Frontal cortex (tissue), 4 donors: ENCODE results near the gene CCR4. TPM values are rescaled to one million over a fixed set of nuclear protein-coding genes. Genes with fewer than 3 reads are reported as not detected.
"Not testable (repeated sequence)": the region's sequence is repeated elsewhere in the genome, so short reads cannot be mapped to it uniquely, and the experiment has no call there.

Experiments
- DNase-seq, 2 donors: peaks; one replicate each; pipeline ENCODE4 v3.0.0; 2012; ENCODE audit warnings: low spot score in 2 of 2
- FAIRE-seq: peaks from 2 replicates; lab custom pipeline; 2012; peaks lifted over from hg19 to GRCh38; lab: Jason Lieb, UNC
- total RNA-seq: library from RNA; depleted of rRNA; stranded (reverse); fragments of >200 nt; gene quantifications from one replicate; pipeline ENCODE4 v1.2.3, GENCODE V29; 2014
- donor health status: control.
- donor health status: control.
- donor health status: control.

CCR4 gene
- under 0.01 TPM for total RNA-seq

- DNase-seq, result no peak
- FAIRE-seq, result no peak
Observed at GRCh38 chr3:32951410-32951811, at the start of gene CCR4. TSS of gene CCR4 (plus strand) at chr3:32951644. CDS start at chr3:32953423, 1,779 bp downstream.

- FAIRE-seq, DNase-seq: not testable (repeated sequence)
Observed at GRCh38 chr3:32902887-32903371, 48.5 kb upstream of the CCR4 start.

DNA sequence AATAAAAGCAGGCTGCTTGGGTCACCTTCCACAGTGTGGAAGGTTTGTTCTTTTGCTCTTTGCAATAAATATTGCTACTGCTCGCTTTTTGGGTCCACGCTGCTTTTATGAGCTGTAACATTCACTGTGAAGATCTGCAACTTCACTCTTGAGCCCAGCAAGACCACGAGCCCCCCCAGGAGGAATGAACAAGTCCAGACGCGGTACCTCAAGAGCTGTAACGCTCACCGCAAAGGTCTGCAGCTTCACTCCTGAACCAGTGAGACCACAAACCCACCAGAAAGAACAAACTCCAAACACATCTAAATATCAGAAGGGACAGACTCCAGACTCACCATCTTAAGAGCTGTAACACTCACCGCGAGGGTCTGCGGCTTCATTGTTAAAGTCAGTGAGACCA lies 47.5 kb upstream of the CCR4 start:
- DNase-seq (no peak), FAIRE-seq (no peak)

DNA sequence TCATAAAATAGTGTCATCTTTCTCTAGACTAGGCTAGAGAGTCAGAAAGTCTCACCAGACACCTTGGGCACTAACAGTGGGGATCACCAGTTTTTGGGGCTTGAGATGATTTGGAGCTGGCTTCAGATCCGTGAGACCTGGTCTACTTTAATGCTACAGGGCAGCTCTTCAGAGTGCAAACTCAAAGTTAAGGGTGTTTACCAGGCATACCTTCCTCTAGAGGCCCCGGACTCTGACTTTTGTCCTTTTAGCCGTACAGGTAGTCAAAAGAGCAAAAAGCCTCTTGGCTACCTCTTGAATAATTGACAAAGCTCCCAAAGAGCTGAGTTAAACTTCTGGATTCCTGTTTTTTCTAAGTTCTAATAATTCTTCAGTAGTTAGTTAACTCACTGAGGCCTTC lies 41.4 kb upstream of the CCR4 start:
- FAIRE-seq, result no peak
- DNase-seq, result no peak

GRCh38 chr3:32910954-32911353 lies 40.5 kb upstream of the CCR4 start:
- FAIRE-seq, result no peak

DNA sequence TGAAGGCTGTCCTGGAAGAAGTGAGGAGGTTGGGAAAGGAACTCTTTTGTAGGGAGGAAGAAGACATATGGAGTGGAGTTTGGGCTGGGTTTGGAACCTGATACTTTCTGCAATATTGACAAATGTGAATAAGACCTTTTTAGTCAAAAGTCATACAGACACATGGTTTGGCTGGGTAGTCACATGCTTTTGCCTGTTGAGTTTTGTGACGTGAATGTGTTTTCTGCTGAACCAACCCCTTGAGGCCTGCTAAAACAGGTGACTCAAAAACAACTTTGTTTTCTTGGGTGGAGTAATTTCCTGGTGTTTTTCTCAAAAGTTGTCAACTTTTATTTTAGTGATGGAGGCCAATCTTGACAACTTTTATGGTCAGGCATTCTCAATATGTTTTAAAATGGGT lies 39.4 kb upstream of the CCR4 start:
- DNase-seq, result no peak
- FAIRE-seq, result no peak

More at GRCh38 chr3:32910954-32911353, 40.5 kb upstream of the CCR4 start:
- DNase-seq, result no peak

- DNase-seq (no peak), FAIRE-seq (no peak)
Observed at GRCh38 chr3:32913790-32914446, 37.5 kb upstream of the CCR4 start.

DNA sequence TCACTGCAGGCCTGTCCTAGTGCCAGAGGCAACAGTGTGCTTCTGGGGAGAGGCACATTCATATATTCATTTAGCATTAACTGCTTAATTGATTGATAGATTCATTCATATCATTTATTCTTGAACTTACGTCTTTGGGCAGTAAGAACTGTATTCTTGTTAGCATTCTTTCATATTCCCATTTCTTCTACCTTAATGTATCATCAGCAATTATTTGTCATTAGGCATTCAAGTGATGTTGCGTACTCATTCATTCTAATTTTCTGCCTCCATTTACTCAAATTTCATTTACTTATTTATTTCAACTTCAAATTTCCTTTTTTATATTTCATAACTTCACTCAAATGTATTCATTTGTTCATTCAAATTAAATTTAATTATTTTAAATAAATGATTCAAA lies 31.5 kb upstream of the CCR4 start:
- no peak for FAIRE-seq
- DNase-seq, result no peak

- no peak for DNase-seq
- FAIRE-seq, result no peak
Observed at GRCh38 chr3:32922078-32922477, 29.4 kb upstream of the CCR4 start.

GRCh38 chr3:32930161-32930560 lies 21.3 kb upstream of the CCR4 start:
- DNase-seq (no peak), FAIRE-seq (no peak)

- FAIRE-seq, DNase-seq: not testable (repeated sequence)
Observed at GRCh38 chr3:32931273-32931672, 20.2 kb upstream of the CCR4 start.

DNA sequence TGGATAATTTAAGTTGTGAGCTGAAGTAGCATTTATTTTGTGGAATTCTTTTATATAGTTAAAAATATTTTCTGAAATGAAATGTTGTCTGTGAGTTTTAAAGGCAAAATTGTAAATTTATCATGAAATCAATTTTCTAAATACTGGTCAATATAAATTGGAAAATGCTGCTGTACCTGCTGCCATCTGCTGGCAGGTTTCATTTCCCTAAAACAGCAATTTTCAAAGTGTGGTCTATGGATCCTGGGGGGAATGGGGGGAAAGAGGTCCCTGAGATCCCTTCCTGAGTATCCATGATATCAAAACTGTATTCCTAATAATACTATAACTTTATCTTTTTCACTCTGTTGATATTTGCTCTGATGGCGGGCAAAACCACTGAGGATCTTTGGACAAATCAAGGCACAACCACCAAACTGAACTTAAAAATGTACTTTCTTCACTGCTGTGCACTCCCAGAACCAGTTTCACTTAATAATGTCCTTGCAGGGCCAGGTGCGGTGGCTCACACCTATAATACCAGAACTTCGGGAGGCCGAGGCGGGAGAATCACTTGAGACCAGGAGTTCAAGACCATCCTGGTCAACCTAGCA lies 17.2 kb upstream of the CCR4 start:
- FAIRE-seq (no peak), DNase-seq (peak in 1 of 2 donors; percentile 21)

- DNase-seq (no peak), FAIRE-seq (no peak)
Observed at GRCh38 chr3:32937331-32937730, 14.1 kb upstream of the CCR4 start.

DNA sequence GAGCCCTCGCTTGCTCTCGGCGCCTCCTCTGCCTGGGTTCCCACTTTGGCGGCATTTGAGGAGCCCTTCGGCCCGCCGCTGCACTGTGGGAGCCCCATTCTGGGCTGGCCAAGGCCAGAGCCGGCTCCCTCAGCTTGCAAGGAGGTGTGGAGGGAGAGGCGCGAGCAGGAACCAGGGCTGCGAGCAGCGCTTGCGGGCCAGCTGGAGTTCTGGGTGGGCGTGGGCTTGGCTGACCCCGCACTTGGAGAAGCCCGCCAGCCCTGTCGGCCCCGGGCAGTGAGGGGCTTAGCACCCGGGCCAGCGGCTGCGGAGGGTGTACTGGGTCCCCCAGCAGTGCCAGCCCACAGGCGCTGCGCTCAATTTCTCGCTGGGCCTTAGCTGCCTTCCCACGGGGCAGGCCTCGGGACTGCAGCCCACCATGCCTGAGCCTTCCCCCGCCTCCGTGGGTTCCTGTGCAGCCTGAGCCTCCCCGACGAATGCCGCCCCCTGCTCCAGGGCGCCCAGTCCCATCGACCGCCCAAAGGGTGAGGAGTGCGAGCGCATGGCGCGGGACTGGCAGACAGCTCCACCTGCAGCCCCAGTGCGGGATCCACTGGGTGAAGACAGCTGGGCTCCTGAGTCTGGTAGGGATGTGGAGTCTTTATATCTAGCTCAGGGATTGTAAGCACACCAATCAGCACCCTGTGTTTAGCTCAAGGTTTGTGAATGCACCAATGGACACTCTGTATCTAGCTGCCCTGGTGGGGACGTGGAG lies 11.7 kb upstream of the CCR4 start:
- not testable (repeated sequence) for DNase-seq, FAIRE-seq

GRCh38 chr3:32940726-32941125 lies 10.7 kb upstream of the CCR4 start:
- no peak for FAIRE-seq
- DNase-seq, result no peak

- DNase-seq (no peak), FAIRE-seq (no peak)
Observed at GRCh38 chr3:32945136-32945535, 6.3 kb upstream of the CCR4 start.

DNA sequence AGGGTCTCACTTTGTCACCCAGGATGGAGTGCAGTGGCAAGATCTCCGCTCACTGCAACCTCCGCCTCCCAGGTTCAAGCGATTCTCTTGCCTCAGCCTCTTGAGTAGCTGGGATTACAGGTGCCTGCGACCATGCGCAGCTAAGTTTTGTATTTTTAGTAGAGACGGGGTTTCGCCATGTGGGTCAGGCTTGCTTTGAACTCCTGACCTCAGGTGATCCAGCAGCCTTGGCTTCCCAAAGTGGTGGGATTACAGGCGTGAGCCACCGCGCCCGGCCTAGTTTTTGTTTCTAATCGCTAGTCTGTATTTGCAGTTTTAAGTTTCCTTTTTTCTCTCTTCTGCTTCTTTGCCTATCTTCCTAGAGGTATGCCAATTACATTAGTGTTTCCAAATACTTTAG lies 5.8 kb upstream of the CCR4 start:
- DNase-seq, FAIRE-seq: not testable (repeated sequence)

DNA sequence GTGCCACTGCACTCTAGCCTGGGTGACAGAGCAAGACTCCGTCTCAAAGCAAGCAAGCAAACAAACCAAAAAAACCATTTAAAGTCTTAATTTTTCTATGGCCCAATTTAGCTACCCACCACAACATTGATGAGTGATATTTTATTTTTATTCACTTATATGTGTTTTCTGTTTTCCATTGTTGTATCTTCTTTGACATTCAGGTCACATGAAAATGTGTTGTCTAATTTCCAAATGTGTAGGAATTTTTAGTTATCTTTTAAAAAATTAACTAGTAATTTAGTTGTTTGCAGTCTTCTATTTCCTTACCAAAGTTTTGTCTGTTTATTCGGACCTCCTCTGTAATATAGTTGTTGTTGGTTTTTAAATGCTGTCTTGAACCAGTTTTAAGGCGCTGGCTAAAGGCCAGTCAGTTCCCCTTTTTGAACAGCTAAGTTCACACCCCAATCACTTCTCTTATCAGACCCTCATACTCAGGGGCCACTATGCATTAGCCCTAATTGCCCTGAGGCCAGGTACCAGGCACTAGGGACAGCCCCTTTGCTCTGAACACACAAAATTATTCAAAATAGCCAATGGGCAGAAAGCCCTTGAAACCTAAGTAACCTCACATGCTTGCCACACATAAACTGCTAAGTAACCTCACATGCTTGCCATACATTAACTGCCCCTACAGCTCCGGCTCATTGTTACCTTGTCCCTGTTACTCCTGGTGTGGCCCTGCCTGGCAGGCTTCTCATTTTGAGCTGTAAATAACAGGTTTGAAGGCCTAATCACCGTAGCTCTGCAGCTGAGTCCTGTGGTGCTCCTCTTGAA lies 4.3 kb upstream of the CCR4 start:
- no peak for DNase-seq
- FAIRE-seq, result no peak

GRCh38 chr3:32947789-32948238 lies 3.6 kb upstream of the CCR4 start:
- FAIRE-seq, result no peak
- peak in 1 of 2 donors; percentile 20 for DNase-seq
